ENCODE results near the gene C1QTNF2.

Gene C1QTNF2

GRCh38 chr5:160317434-160317833, 53.0 kb downstream of the C1QTNF2 start:
- H3K4me3 ChIP-seq (ENCODE audit: low read depth in 1 of 2, low read length in 1 of 2): peak overlapping the region in 1 of 2 experiments; percentile 28
- H3K36me3 ChIP-seq: no peaks in the 10 kb centered on the region
- peaks cover 13% of the 10 kb centered on the region for H3K27me3 ChIP-seq
- H3K27ac ChIP-seq: peak overlapping the region; percentile 84
- no peaks in the 10 kb centered on the region for H3K9me3 ChIP-seq
- no peak for TF ChIP-seq CTCF (IDR thresholded peaks at IDR 0.05)
- H3K4me1 ChIP-seq (ENCODE audit: control insufficient read depth in 1 of 2, insufficient read depth in 1 of 2, low read depth in 1 of 2, low read length in 1 of 2): peaks cover 75 to 81% of the 10 kb centered on the region in 2 experiments

GRCh38 chr5:160315968-160316367, 54.5 kb downstream of the C1QTNF2 start:
- Histone ChIP-seq H3K27ac (peak overlapping the region; percentile 84), H3K4me3 (ENCODE audit: low read depth in 1 of 2, low read length in 1 of 2) (peak overlapping the region in 1 of 2 experiments; percentile 32), H3K27me3 (peaks cover 24% of the 10 kb centered on the region)

GRCh38 chr5:160312960-160313727, 57.3 kb downstream of the C1QTNF2 start:
- H3K4me3 ChIP-seq (ENCODE audit: low read depth in 1 of 2, low read length in 1 of 2): peak overlapping the region; percentile 79 to 93
- H3K4me1 ChIP-seq (ENCODE audit: control insufficient read depth in 1 of 2, insufficient read depth in 1 of 2, low read depth in 1 of 2, low read length in 1 of 2): peaks cover 72 to 79% of the 10 kb centered on the region in 2 experiments
- no peak for TF ChIP-seq CTCF (IDR thresholded peaks at IDR 0.05)
- H3K9me3 ChIP-seq: no peaks in the 10 kb centered on the region
- peak overlapping the region; percentile 88 for H3K27ac ChIP-seq
- peaks cover 51% of the 10 kb centered on the region for H3K27me3 ChIP-seq
- H3K36me3 ChIP-seq: peaks cover 9% of the 10 kb centered on the region

More at GRCh38 chr5:160315968-160316367, 54.5 kb downstream of the C1QTNF2 start:
- H3K36me3 ChIP-seq: no peaks in the 10 kb centered on the region
- no peak for TF ChIP-seq CTCF (IDR thresholded peaks at IDR 0.05)
- H3K4me1 ChIP-seq (ENCODE audit: control insufficient read depth in 1 of 2, insufficient read depth in 1 of 2, low read depth in 1 of 2, low read length in 1 of 2): peaks cover 75 to 80% of the 10 kb centered on the region in 2 experiments
- no peaks in the 10 kb centered on the region for H3K9me3 ChIP-seq

GRCh38 chr5:160312134-160312959, 58.1 kb downstream of the C1QTNF2 start, which contains the start of gene CCNJL:
TSS of gene CCNJL (minus strand) at chr5:160312564. CDS start at chr5:160311923, 641 bp downstream.
- Histone ChIP-seq H3K36me3 (peaks cover 16% of the 10 kb centered on the region), H3K4me1 (ENCODE audit: control insufficient read depth in 1 of 2, insufficient read depth in 1 of 2, low read depth in 1 of 2, low read length in 1 of 2) (peaks cover 64 to 79% of the 10 kb centered on the region in 2 experiments), H3K27me3 (peaks cover 59% of the 10 kb centered on the region), H3K27ac (peak within 1 kb of the TSS; percentile 88), H3K4me3 (ENCODE audit: low read depth in 1 of 2, low read length in 1 of 2) (peak within 1 kb of the TSS; percentile 79 to 93), H3K9me3 (no peaks in the 10 kb centered on the region)
- TF ChIP-seq CTCF (IDR thresholded peaks at IDR 0.05): no peak

- peaks cover 56 to 79% of the 10 kb centered on the region in 2 experiments for H3K4me1 ChIP-seq (ENCODE audit: control insufficient read depth in 1 of 2, insufficient read depth in 1 of 2, low read depth in 1 of 2, low read length in 1 of 2)
- peak; percentile 7 for TF ChIP-seq CTCF (IDR thresholded peaks at IDR 0.05)
- H3K4me3 ChIP-seq (ENCODE audit: low read depth in 1 of 2, low read length in 1 of 2): peak overlapping the region; percentile 79 to 93
- H3K27me3 ChIP-seq: peaks cover 66% of the 10 kb centered on the region
- H3K36me3 ChIP-seq: peaks cover 22% of the 10 kb centered on the region
- H3K9me3 ChIP-seq: no peaks in the 10 kb centered on the region
- peak overlapping the region; percentile 88 for H3K27ac ChIP-seq
These were observed 58.8 kb downstream of the C1QTNF2 start for GRCh38 chr5:160311491-160312133.

Data from neutrophil (primary cell).